ENCODE data around the gene LGALS3BP. TPM values are rescaled to one million over a fixed set of nuclear protein-coding genes. Genes with fewer than 3 reads are reported as not detected.

LGALS3BP gene
- total and polyA plus RNA-seq, 2 of the 13 experiments (the other 11 are each of a cell fraction or from before 2014, with no cell fraction given): 137 to 332 TPM

DNA sequence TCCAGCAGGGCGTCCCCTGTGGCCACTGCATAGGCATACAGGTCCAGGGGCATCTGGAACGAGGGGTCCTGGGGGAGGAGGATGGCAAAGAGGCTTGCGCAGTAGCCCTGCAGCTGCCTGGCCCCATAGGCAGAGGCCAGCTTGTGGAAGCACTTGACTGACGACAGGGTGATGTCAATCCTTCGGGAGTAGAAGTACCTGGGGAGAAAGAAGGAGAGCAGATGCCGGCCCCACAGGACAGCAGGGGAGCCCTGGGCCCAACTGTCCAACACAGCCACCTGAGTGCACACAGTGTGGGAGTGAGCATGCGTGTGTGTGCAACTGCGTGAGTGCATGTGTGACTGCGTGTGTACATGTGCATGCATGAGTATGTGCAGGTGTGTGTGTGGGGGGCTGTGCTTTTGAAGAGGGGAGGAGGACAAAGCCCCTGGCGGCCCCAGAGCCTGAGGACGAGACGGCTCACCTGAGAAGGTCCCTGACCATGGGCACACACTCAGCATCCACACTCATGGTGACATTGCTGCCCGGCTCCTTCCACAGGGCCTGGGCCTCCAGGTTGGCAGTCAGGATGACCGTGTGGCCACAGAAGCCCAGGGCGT lies 7.1 kb downstream of the LGALS3BP start (continued):
- TF ChIP-seq, protein P1, sequence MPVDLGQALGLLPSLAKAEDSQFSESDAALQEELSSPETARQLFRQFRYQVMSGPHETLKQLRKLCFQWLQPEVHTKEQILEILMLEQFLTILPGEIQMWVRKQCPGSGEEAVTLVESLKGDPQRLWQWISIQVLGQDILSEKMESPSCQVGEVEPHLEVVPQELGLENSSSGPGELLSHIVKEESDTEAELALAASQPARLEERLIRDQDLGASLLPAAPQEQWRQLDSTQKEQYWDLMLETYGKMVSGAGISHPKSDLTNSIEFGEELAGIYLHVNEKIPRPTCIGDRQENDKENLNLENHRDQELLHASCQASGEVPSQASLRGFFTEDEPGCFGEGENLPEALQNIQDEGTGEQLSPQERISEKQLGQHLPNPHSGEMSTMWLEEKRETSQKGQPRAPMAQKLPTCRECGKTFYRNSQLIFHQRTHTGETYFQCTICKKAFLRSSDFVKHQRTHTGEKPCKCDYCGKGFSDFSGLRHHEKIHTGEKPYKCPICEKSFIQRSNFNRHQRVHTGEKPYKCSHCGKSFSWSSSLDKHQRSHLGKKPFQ (CRISPR knock-in tag; IDR thresholded peaks at IDR 0.05; ENCODE audit: insufficient replicate concordance): no peak
- TF ChIP-seq ZNF101 (CRISPR knock-in tag; IDR thresholded peaks at IDR 0.05; ENCODE audit: borderline replicate concordance, low read depth): no peak
- no peak for TF ChIP-seq ARNT2 (CRISPR knock-in tag; IDR thresholded peaks at IDR 0.05; ENCODE audit: low read depth)
- TF ChIP-seq ZNF598 (CRISPR knock-in tag; IDR thresholded peaks at IDR 0.05; ENCODE audit: borderline replicate concordance): no peak
- TF ChIP-seq NONO (IDR thresholded peaks at IDR 0.05): no peak
- TF ChIP-seq NONO (CRISPR knock-in tag; conservative IDR thresholded peaks at IDR 0.05): 0 out of 2 replicates have a peak, but pooled peaks have one; percentile 15
- 0 out of 2 replicates have a peak, but pooled peaks have one; percentile 26 for TF ChIP-seq RXRA (CRISPR knock-in tag; IDR thresholded peaks at IDR 0.05)
- TF ChIP-seq, protein P2, sequence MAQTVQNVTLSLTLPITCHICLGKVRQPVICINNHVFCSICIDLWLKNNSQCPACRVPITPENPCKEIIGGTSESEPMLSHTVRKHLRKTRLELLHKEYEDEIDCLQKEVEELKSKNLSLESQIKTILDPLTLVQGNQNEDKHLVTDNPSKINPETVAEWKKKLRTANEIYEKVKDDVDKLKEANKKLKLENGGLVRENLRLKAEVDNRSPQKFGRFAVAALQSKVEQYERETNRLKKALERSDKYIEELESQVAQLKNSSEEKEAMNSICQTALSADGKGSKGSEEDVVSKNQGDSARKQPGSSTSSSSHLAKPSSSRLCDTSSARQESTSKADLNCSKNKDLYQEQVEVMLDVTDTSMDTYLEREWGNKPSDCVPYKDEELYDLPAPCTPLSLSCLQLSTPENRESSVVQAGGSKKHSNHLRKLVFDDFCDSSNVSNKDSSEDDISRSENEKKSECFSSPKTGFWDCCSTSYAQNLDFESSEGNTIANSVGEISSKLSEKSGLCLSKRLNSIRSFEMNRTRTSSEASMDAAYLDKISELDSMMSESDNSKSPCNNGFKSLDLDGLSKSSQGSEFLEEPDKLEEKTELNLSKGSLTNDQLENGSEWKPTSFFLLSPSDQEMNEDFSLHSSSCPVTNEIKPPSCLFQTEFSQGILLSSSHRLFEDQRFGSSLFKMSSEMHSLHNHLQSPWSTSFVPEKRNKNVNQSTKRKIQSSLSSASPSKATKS (CRISPR knock-in tag; IDR thresholded peaks at IDR 0.05): no peak
- TF ChIP-seq IRF2 (CRISPR knock-in tag; IDR thresholded peaks at IDR 0.05): no peak
- no peak for TF ChIP-seq NCOA2 (CRISPR knock-in tag; IDR thresholded peaks at IDR 0.05)
- TF ChIP-seq AGO1 (IDR thresholded peaks at IDR 0.05; ENCODE audit: low read depth, low read length, poor library complexity, severe bottlenecking): peak; percentile 77
- no peak for TF ChIP-seq ZFP41 (CRISPR knock-in tag; IDR thresholded peaks at IDR 0.05; ENCODE audit: borderline replicate concordance)
- 0 out of 2 replicates have a peak, but pooled peaks have one; percentile 59 for TF ChIP-seq HNRNPL (IDR thresholded peaks at IDR 0.05; ENCODE audit: low read depth, low read length)
- no peak for TF ChIP-seq ZMAT3 (CRISPR knock-in tag; conservative IDR thresholded peaks at IDR 0.05)
- no peak for TF ChIP-seq TCF7L2 (IDR thresholded peaks at IDR 0.05; ENCODE audit: low read depth, low read length)
- peak; percentile 22; the same call in 1 of the 2 replicates for TF ChIP-seq CBX5 (CRISPR knock-in tag; IDR thresholded peaks at IDR 0.05; ENCODE audit: borderline replicate concordance)

All from HepG2 (cell line).